Motor neuron (in vitro differentiated cells): ENCODE data around the gene RNF150. TPM values are rescaled to one million over a fixed set of nuclear protein-coding genes. Genes with fewer than 3 reads are reported as not detected.

Source experiments
- ATAC-seq, 8 experiments: fragments of 200-7000 bp; cut with Tn5 transposase; replicated peaks in 6 of 8; 2 replicates each; pipeline ENCODE4 v1.8.0; 2021; ENCODE audit warnings: mild to moderate bottlenecking in 8 of 8, moderate library complexity in 8 of 8
- H3K27ac ChIP-seq, 2 donors: fragments of 250-450 bp; sonication (Bioruptor Pico); 2 replicates each; pipeline ENCODE4 v1.9.0; 2021; ENCODE audit warnings: antibody characterized with exemption in 2 of 2, mild to moderate bottlenecking in 2 of 2, moderate library complexity in 1 of 2
- H3K4me1 ChIP-seq, 2 donors: fragments of 250-450 bp; sonication (Bioruptor Pico); replicated peaks in 1 of 2; 2 replicates each; pipeline ENCODE4 v1.6.1; 2021; ENCODE audit warnings: antibody characterized with exemption in 2 of 2, mild to moderate bottlenecking in 2 of 2, moderate library complexity in 1 of 2
- H3K4me3 ChIP-seq, 5 donors: fragments of 250-450 bp; sonication (Bioruptor Pico); 2 replicates each; pipeline ENCODE4 v1.9.0; 2021; ENCODE audit warnings: antibody characterized with exemption in 5 of 5, mild to moderate bottlenecking in 5 of 5, moderate library complexity in 4 of 5
- WGBS, 10 experiments: fragments of 450-650 bp; shearing (Covaris generic); methylation state at CpG; one replicate each; pipeline ENCODE4 v1.0.0; 2022; 5-methylcytosine and 5-hydroxymethylcytosine counted together
- in situ Hi-C, 9 experiments: fragments of 400-800 bp; cut with MboI; loops; one replicate each; pipeline ENCODE4 v1.15.0; 2021; ENCODE audit warnings: low sequenced_read_pairs in 9 of 9, low pct_unique_long_range_greater_than_20kb in 2 of 9; ENCODE audit not compliant: unreplicated experiment in 9 of 9
- total RNA-seq, 8 experiments: library from RNA; unstranded; fragments of 300-600 nt; gene quantifications; 2 replicates each; pipeline versions ENCODE4 v1.2.3 to v1.2.4, GENCODE V29; 2022

RNF150 gene
- total RNA-seq, 8 experiments from 2014 or later = 0.71 to 45.2 (median 20.0) TPM

GRCh38 chr4:140851032-140851636 lies 282.1 kb downstream of the RNF150 start:
- Histone ChIP-seq H3K4me1 (peaks cover 3 to 8% of the 10 kb centered on the region in 2 donors), H3K4me3 (no peak overlapping the region), H3K27ac (no peak overlapping the region)
- 0 to 8% (median 1%) methylated on average over 3 to 6 of the region's 6 CpGs for WGBS, 10 experiments
- in situ Hi-C loops = loop anchor here in 6 of 9 experiments (25.0 kb wide), 2 partner anchors 286 to 489 kb away; partner anchors contain the start of genes RNF150 (in 4 of the 6) and SCOC (in 2 of the 6)
- ATAC-seq = peak; percentile 32 to 82 (median 61)

DNA sequence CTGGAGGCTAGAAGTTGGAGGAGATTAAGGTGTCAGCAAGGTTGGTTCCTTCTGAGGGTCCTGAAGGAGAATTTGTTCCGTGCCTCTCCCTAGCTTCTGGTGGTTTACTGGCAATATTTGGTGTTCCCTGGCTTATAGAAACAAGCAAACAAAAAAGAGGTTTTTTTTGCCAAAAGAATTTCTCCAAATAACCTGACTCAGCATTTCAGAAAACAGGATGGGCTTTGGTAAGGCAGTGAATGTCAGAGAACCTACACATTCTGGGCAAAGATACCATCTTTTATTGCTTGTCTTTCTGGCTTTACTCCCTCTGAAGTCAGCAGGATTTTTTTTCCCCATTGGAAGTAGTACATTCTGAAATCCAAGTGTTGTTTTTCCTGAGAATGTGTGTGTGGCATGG lies 283.7 kb downstream of the RNF150 start:
- H3K27ac ChIP-seq = no peak overlapping the region
- H3K4me3 ChIP-seq = no peak overlapping the region
- in situ Hi-C loops = loop anchor here in 2 of 9 experiments (25.0 kb wide), 1 partner anchor 212 kb away; no protein-coding TSS in a partner anchor
- WGBS, 10 experiments = 38 to 100% (median 90%) methylated on average over 1 of the region's 1 CpG; no CpG with 5 or more reads in 6 of the 10 experiments
- no peaks in the 10 kb centered on the region for H3K4me1 ChIP-seq
- no peak for ATAC-seq

- no peaks in the 10 kb centered on the region for H3K4me1 ChIP-seq
- ATAC-seq = no peak
- no peak overlapping the region for H3K4me3 ChIP-seq
- in situ Hi-C loops = loop anchor here in 2 of 9 experiments (25.0 kb wide), 1 partner anchor 209 kb away; no protein-coding TSS in a partner anchor
- no peak overlapping the region for H3K27ac ChIP-seq
These were observed 286.5 kb downstream of the RNF150 start for GRCh38 chr4:140846736-140847135.

DNA sequence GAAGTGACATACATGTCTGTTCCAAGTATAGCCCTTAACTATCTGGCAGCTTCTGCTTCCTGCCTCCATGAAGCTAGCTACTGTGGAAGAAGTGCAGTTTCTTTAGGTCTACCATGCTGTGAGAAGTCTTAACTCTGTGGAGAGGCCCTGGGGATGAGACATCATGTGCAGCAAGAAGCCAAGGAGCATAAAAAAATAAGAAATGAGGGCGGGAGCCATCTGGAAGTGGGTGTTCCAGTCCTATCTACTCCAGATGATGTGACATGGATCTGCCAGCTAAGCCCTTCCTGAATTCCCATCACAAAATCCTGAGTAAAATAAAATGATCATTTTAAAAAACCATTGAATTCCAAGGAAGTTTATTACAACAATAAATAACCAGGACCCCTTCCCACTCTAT lies 289.2 kb downstream of the RNF150 start:
- H3K4me3 ChIP-seq = no peak overlapping the region
- peak in 1 of 8 experiments; percentile 52 for ATAC-seq
- H3K4me1 ChIP-seq = no peaks in the 10 kb centered on the region
- in situ Hi-C loops = loop anchor here in 2 of 9 experiments (25.0 kb wide), 1 partner anchor 207 kb away; no protein-coding TSS in a partner anchor
- H3K27ac ChIP-seq = no peak overlapping the region
- 0 to 100% (median 0%) methylated on average over 1 of the region's 1 CpG; no CpG with 5 or more reads in 5 of the 10 experiments for WGBS, 10 experiments

- Histone ChIP-seq H3K27ac (no peak overlapping the region), H3K4me3 (no peak overlapping the region), H3K4me1 (no peaks in the 10 kb centered on the region)
- in situ Hi-C loops = loop anchor here in 2 of 9 experiments (25.0 kb wide), 1 partner anchor 204 kb away; no protein-coding TSS in a partner anchor
- WGBS, 10 experiments = 21 to 96% (median 66%) methylated on average over 1 to 2 of the region's 2 CpGs
- ATAC-seq = no peak
These were observed 292.1 kb downstream of the RNF150 start for GRCh38 chr4:140841186-140841585.

DNA sequence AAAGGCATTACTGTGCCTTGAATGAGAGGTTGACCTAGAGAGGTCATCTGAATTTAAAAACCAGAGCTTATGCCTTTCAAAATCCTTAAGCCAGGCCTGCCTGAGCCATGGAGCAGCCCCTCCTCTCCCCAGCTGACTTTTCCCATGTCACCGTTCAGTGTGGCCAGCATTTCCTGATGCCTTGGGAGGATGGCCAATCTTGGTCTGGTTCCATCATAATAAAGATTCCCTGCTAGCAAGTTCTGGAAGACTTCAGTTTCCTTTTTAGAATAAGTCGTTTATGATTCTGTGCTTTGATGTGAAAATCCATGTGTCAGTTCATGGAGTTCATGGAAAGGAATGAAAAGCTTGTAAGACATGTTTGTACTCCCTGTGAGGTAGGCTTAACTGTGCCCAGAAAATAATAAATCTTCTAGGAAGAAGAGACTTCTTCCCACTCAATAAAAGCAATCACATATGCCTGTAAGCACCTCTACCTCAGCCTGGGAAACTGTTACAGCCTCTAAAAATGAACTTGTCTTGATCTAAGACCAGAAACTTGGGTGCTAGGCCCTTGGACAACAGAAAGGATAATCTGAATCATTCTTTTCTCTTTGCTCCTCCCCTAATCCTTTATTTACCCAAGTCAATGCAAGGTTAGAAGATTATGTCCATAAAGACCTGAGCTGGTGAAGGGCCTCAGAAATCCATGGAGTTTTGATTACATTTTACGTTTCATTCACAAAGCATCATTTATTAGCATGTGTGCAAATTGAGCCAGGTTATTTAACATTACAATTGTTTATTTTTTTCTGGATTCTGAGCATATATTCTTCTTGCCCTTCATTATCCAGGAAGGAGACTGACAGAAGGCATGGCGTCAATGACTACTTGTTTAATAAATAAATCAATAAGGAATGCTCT lies 293.1 kb downstream of the RNF150 start:
- H3K4me3 ChIP-seq = no peak overlapping the region
- in situ Hi-C loops = loop anchor here in 2 of 9 experiments (25.0 kb wide), 1 partner anchor 203 kb away; no protein-coding TSS in a partner anchor
- H3K27ac ChIP-seq = no peak overlapping the region
- H3K4me1 ChIP-seq = peaks cover 3 to 6% of the 10 kb centered on the region in 2 donors
- peak in 2 of 8 experiments; percentile 17 to 30 for ATAC-seq
- 8 to 89% (median 69%) methylated on average over 1 to 4 of the region's 4 CpGs for WGBS, 10 experiments

- in situ Hi-C loops = loop anchor here in 2 of 9 experiments (25.0 kb wide), 1 partner anchor 202 kb away; no protein-coding TSS in a partner anchor
- H3K27ac ChIP-seq = no peak overlapping the region
- ATAC-seq = no peak
- WGBS, 10 experiments = 34 to 100% (median 79%) methylated on average over 2 to 4 of the region's 4 CpGs; no CpG with 5 or more reads in 2 of the 10 experiments
- H3K4me1 ChIP-seq = peaks cover 5 to 10% of the 10 kb centered on the region in 2 donors
- H3K4me3 ChIP-seq = no peak overlapping the region
These were observed 293.9 kb downstream of the RNF150 start for GRCh38 chr4:140839406-140839805.

DNA sequence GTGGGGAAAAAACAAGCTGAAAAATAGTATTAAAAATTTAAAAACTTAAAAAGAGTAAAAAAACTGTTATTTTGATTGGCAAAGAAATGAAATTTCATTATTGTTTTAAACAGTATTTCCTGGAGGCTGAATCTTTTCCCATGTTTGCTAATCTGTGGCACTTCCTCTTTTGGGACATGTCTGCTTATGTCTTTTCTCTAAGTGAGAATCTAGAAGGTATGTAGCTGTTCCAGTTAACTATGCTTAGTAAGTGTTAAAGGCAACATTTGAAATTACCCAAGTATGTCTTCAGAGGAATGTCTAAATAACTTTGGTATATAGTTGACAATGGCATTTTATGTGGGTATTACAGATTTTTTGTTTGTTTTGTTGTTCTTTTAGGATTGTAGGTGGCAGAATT lies 295.5 kb downstream of the RNF150 start:
- Histone ChIP-seq H3K27ac (no peak overlapping the region), H3K4me3 (no peak overlapping the region), H3K4me1 (peaks cover 5 to 11% of the 10 kb centered on the region in 2 donors)
- no peak for ATAC-seq
- in situ Hi-C loops = loop anchor here in 2 of 9 experiments (25.0 kb wide), 1 partner anchor 200 kb away; no protein-coding TSS in a partner anchor

GRCh38 chr4:140834839-140835495 lies 298.3 kb downstream of the RNF150 start:
- peaks cover 5 to 11% of the 10 kb centered on the region in 2 donors for H3K4me1 ChIP-seq
- ATAC-seq = peak in 4 of 8 experiments; percentile 30 to 62 (median 42)
- no peak overlapping the region for H3K4me3 ChIP-seq
- peak overlapping the region in 1 of 2 donors; percentile 58 for H3K27ac ChIP-seq
- in situ Hi-C loops = loop anchor here in 2 of 9 experiments (25.0 kb wide), 1 partner anchor 198 kb away; no protein-coding TSS in a partner anchor
- 28 to 70% (median 45%) methylated on average over 2 to 7 of the region's 7 CpGs for WGBS, 10 experiments

GRCh38 chr4:140833280-140833679 lies 300.0 kb downstream of the RNF150 start:
- ATAC-seq = no peak
- WGBS, 10 experiments = 10 to 100% (median 88%) methylated on average over 1 to 4 of the region's 4 CpGs; no CpG with 5 or more reads in 4 of the 10 experiments
- in situ Hi-C loops = loop anchor here in 2 of 9 experiments (25.0 kb wide), 1 partner anchor 196 kb away; no protein-coding TSS in a partner anchor
- no peak overlapping the region for H3K27ac ChIP-seq
- peaks cover 5 to 11% of the 10 kb centered on the region in 2 donors for H3K4me1 ChIP-seq
- H3K4me3 ChIP-seq = no peak overlapping the region

DNA sequence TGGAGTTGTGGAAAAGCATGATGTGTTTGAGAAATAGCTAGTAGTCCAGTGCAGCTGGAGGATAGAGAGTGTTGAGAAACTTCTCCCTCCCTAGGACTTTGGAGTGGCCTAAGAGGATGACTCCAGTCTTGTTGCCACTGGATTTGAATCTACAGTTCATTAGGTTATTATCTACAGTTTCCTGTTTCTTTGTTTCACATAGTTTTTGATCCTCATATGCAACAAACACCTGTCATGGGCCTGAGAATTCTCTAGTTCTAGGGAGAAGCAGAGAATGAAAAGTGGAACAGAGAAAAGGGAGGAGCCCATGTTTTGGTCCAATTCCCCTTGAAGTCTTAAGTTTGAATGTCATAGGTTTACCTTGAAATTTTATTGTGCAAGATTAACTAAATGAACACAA lies 303.4 kb downstream of the RNF150 start:
- no peak for ATAC-seq
- H3K27ac ChIP-seq = no peak overlapping the region
- no peak overlapping the region for H3K4me3 ChIP-seq
- in situ Hi-C loops = loop anchor here in 2 of 9 experiments (25.0 kb wide), 1 partner anchor 193 kb away; no protein-coding TSS in a partner anchor
- peaks cover 0 to 4% of the 10 kb centered on the region in 2 donors for H3K4me1 ChIP-seq

DNA sequence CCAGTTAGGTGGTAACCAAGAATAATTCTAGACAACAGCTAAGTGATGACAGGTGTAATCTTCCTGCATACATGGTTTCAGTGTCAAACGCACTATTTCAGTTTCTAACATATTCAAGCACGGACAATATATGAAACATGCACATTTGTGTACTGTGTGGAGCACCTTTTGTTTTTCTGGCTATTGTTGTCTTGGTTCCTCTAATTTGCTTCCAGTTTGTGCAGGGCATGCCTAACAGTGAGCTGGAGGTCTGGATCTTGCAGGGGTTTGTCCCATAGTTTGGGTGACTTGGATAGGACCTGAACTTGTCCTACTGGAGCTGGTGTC lies 306.6 kb downstream of the RNF150 start:
- Histone ChIP-seq H3K4me3 (no peak overlapping the region), H3K27ac (no peak overlapping the region), H3K4me1 (no peaks in the 10 kb centered on the region)
- ATAC-seq = no peak
- in situ Hi-C loops = loop anchor here in 2 of 9 experiments (25.0 kb wide), 1 partner anchor 189 kb away; no protein-coding TSS in a partner anchor
- WGBS, 10 experiments = 25 to 100% (median 100%) methylated on average over 1 to 2 of the region's 2 CpGs; no CpG with 5 or more reads in 4 of the 10 experiments
